GM13976 (cell line): Measurements from ENCODE around the gene RNF215.

Experiments used
- DNase-seq: peaks from one replicate; pipeline ENCODE4 v3.0.0; 2012; ENCODE audit warnings: low spot score
- in situ Hi-C: fragments of 300-500 bp; cut with MboI; formaldehyde crosslinking; loops from one replicate; pipeline ENCODE4 v1.12.0; 2022; ENCODE audit warnings: low sequenced_read_pairs, mixed read lengths, inconsistent platforms; ENCODE audit not compliant: unreplicated experiment
- TF ChIP-seq, protein P1 (sequence below): IDR thresholded peaks from 2 replicates; pipeline ENCODE4 v1.5.1; 2012; ENCODE audit warnings: borderline replicate concordance, mild to moderate bottlenecking; ENCODE audit not compliant: insufficient read depth; ENCODE audit errors: extremely low read depth, missing control alignments, control extremely low read depth

RNF215 gene

DNA sequence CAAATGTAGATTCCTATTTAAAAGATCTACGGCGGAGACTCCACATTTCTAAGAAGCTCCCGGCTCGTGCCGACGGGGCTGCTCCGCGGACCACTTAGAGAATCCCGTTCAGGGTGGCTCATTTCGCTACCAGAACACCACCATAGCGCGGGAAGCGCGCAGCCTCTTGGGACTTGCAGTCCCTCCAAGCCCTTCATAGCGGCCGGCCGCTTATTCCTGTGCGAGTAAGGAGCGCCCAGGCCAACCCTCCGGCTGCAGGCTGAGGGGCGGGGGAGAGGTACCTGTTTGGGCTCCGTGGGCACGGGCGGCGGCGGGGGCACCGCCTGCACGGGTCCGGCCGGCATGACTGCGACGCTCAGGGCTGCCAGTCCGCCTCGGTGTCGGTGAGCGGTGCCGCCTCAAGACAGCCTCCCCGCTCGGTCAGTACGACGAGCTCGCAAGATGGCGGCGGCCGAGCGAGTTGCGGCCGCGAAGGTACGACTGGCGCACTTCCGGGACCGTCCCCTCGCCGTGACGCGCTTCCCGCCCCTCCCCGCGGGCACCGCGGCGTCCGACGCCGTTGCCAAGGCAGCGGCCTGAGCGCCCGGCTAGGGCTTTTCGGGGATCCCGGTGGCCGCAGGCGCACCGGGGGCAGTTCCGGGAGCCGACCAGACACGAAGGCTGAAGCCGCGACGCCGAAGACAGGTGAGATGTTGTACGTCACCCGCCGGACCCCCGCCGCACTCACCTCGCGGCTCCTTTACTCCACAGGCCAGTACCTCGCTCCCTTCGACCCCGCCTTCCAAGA is 30.6 kb downstream of the RNF215 start, which contains the start of the genes CCDC157 and SF3A1:
CCDC157 (plus strand) TSS at position 559 of the 787 bp plus-strand sequence. CDS start 8,994 bp downstream, outside the sequence.
SF3A1 (minus strand) TSS at position 446 of the 787 bp plus-strand sequence; CDS start at position 344, 102 bp downstream.
- in situ Hi-C loops = no loop called here
- DNase-seq = peak; percentile 98
- TF ChIP-seq, protein P1, sequence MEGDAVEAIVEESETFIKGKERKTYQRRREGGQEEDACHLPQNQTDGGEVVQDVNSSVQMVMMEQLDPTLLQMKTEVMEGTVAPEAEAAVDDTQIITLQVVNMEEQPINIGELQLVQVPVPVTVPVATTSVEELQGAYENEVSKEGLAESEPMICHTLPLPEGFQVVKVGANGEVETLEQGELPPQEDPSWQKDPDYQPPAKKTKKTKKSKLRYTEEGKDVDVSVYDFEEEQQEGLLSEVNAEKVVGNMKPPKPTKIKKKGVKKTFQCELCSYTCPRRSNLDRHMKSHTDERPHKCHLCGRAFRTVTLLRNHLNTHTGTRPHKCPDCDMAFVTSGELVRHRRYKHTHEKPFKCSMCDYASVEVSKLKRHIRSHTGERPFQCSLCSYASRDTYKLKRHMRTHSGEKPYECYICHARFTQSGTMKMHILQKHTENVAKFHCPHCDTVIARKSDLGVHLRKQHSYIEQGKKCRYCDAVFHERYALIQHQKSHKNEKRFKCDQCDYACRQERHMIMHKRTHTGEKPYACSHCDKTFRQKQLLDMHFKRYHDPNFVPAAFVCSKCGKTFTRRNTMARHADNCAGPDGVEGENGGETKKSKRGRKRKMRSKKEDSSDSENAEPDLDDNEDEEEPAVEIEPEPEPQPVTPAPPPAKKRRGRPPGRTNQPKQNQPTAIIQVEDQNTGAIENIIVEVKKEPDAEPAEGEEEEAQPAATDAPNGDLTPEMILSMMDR = no peak

DNA sequence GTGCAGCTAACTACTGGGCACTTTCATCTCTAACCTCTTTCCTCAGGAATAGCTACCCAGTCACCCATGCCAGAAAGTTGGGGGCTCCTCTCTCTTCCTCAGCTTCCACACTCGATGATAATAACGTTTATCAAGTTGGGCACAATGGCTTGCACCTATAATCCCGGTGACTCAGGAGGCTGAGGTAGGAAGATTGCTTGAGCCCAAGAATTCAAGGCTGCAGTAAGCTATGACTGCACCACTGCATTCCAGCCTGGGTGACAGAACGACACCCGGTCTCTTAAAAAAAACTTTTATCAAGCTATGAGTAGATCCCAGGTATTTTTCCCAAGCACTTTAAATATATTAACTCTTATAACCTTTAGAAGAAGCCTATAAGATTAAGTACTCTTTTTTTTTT is 32.6 kb downstream of the RNF215 start:
- no peak for DNase-seq
- in situ Hi-C loops = no loop called here
- TF ChIP-seq, protein P1 = no peak

DNA sequence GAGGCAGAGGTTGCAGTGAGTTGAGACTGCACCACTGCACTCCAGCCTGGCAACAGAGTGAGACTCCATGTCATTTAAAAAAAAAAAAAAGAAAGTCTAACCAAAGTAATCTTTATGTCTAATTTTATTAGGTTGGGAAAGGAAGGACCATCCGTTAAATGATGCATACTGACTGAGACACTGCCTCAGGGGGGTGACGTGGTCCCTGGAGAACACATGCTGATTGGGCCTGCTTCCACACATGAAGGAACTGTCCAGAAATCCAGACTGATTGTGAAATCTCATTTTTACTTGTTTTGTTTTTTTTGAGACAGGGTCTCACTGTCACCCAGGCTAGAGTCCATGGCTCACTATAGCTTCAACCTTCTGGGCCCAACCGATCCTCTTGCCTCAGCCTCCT is 36.0 kb downstream of the RNF215 start:
- in situ Hi-C loops = no loop called here
- DNase-seq = no peak
- TF ChIP-seq, protein P1 = no peak

DNA sequence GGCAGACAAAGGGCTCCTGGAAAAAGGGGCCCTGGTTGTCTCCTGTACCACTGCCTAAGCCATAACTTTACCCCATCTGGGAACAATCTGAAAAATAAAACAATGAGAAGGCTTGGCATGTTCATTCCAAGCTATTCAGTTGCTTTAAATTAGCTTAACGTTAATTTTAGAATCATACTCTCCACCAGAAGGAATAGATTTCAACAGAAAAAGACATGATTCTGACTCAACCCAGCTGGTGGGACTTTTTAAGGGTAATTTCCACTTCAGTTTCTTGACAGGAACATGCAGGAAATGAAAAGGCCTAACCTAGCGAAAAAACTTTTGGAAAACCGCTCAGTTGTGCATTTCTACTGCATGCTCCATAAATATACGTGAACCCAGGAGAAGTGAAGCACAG is 38.4 kb downstream of the RNF215 start:
- in situ Hi-C loops = no loop called here
- TF ChIP-seq, protein P1 = no peak
- no peak for DNase-seq

DNA sequence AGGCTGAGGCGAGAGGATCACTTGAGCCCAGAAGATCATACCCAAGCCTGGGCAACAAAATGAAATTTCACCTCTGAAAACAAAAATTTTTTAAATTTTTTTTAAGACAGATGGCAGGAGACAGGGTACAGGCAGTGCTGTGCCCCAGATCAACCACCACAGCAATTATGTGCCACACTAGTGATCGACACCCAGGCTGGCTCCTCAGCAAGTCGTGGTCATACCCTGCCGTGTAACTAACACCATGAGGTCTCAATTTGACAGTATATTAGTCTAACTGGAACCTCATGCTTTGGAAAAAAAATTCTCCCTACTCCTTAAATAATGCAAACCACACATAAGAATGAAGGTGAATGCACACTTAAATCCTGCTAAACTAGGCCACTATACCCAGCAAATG is 38.8 kb downstream of the RNF215 start:
- TF ChIP-seq, protein P1 = no peak
- in situ Hi-C loops = no loop called here
- DNase-seq = no peak

DNA sequence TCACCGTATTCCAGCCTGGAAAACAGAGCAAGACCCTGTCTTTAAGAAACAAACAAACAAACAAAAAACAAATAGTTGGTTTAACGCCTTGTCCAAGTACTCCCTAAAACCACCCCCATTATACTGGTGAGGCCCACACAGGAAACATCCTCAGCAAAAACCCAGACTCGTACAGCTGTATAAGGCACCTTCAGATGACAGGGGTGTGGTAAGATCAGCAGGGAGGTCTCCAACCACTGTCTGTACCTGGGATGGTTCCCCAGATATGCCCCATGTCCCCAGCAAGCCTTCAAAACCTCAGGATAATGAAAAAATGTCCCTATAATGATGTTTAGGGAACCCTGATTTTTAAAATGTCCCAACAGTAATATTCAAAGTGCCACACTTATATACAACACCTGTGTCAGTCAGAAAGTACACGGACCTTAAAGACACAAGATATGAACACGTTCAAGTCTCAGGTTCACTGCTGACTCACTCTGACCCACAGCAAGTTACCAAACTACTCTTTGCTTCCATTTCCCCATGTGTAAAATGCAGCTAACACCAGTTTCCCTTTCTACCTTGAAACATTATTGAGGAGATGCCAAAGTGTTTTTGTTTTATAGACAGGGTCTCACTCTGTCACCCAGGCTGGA is 39.8 kb downstream of the RNF215 start:
- no peak for DNase-seq
- TF ChIP-seq, protein P1 = no peak
- in situ Hi-C loops = no loop called here
